Liver (tissue), 9 donors: ENCODE data around the gene RYR2. TPM values are rescaled to one million over a fixed set of nuclear protein-coding genes. Genes with fewer than 3 reads are reported as not detected.

Experiments
- DNase-seq: peaks from one replicate; pipeline ENCODE4 v3.0.0-alpha.2; 2017; ENCODE audit warnings: low spot score
- H3K27ac ChIP-seq, 2 donors: one replicate each; pipeline ENCODE4 v1.7.0; 2013; ENCODE audit warnings: inconsistent platforms in 2 of 2, low read length in 2 of 2, control low read depth in 1 of 2, low read depth in 1 of 2, mild to moderate bottlenecking in 1 of 2
- H3K27me3 ChIP-seq, 4 donors: one replicate each; pipeline versions ENCODE4 v1.6.1 to v1.7.0; 2013; ENCODE audit warnings: low read length in 3 of 4, inconsistent platforms in 1 of 4, mild to moderate bottlenecking in 1 of 4, moderate library complexity in 1 of 4; ENCODE audit not compliant: control insufficient read depth in 4 of 4, insufficient read depth in 4 of 4
- H3K36me3 ChIP-seq, 4 donors: one replicate each; pipeline versions ENCODE4 v1.6.1 to v1.7.0; 2013; ENCODE audit warnings: low read length in 3 of 4, mild to moderate bottlenecking in 3 of 4, low read depth in 1 of 4, moderate library complexity in 1 of 4; ENCODE audit not compliant: control insufficient read depth in 4 of 4, insufficient read depth in 3 of 4
- H3K4me1 ChIP-seq, 4 donors: one replicate each; pipeline versions ENCODE4 v1.6.1 to v1.7.0; 2013; ENCODE audit warnings: low read length in 3 of 4, mild to moderate bottlenecking in 3 of 4, moderate library complexity in 1 of 4; ENCODE audit not compliant: control insufficient read depth in 4 of 4, insufficient read depth in 4 of 4
- H3K4me3 ChIP-seq, 3 donors: one replicate each; pipeline versions ENCODE4 v1.6.1 to v1.7.0; 2013; ENCODE audit warnings: low read length in 3 of 3, control low read depth in 1 of 3, low read depth in 1 of 3, mild to moderate bottlenecking in 1 of 3
- H3K9ac ChIP-seq, 2 donors: one replicate each; pipeline ENCODE4 v1.7.0; 2013; ENCODE audit warnings: low read length in 2 of 2, mild to moderate bottlenecking in 2 of 2, moderate library complexity in 2 of 2, control low read depth in 1 of 2, low read depth in 1 of 2
- H3K9me3 ChIP-seq, 4 donors: one replicate each; pipeline versions ENCODE4 v1.6.1 to v1.7.0; 2013; ENCODE audit warnings: low read length in 3 of 4; ENCODE audit not compliant: control insufficient read depth in 4 of 4
- EGR1 ChIP-seq, 2 donors: IDR thresholded peaks; 2 replicates each; pipeline ENCODE4 v1.6.1; 2016 to 2018; ENCODE audit warnings: antibody characterized with exemption in 2 of 2, low read depth in 2 of 2
- FOXA1 ChIP-seq: IDR thresholded peaks from 2 replicates; pipeline ENCODE4 v1.6.1; 2016; ENCODE audit warnings: antibody characterized with exemption
- FOXA2 ChIP-seq: IDR thresholded peaks from 2 replicates; pipeline ENCODE4 v1.6.1; 2016; ENCODE audit warnings: antibody characterized with exemption
- GABPA ChIP-seq, 2 donors: IDR thresholded peaks in 1 of 2; conservative IDR thresholded peaks in 1 of 2; 2 replicates each; pipeline ENCODE4 v1.6.1; 2016; ENCODE audit warnings: antibody characterized with exemption in 2 of 2, mild to moderate bottlenecking in 1 of 2, moderate library complexity in 1 of 2
- HNF4A ChIP-seq, 2 donors: conservative IDR thresholded peaks; 2 replicates each; pipeline ENCODE4 v1.6.1; 2016; ENCODE audit warnings: antibody characterized with exemption in 2 of 2, mild to moderate bottlenecking in 2 of 2
- HNF4G ChIP-seq: IDR thresholded peaks from 2 replicates; pipeline ENCODE4 v1.6.1; 2016; ENCODE audit warnings: antibody characterized with exemption
- JUND ChIP-seq, 2 donors: IDR thresholded peaks; 2 replicates each; pipeline ENCODE4 v1.6.1; 2016; ENCODE audit warnings: antibody characterized with exemption in 2 of 2
- NR2F2 ChIP-seq: IDR thresholded peaks from 2 replicates; pipeline ENCODE4 v1.6.1; 2016; ENCODE audit warnings: antibody characterized with exemption
- RAD21 ChIP-seq, 2 donors: IDR thresholded peaks; 2 replicates each; pipeline ENCODE4 v1.6.1; 2016; ENCODE audit warnings: antibody characterized with exemption in 2 of 2, mild to moderate bottlenecking in 2 of 2
- RXRA ChIP-seq, 2 donors: IDR thresholded peaks; 2 replicates each; pipeline ENCODE4 v1.6.1; 2017 to 2018; ENCODE audit warnings: antibody characterized with exemption in 2 of 2, mild to moderate bottlenecking in 1 of 2
- SP1 ChIP-seq: IDR thresholded peaks from 2 replicates; pipeline ENCODE4 v1.6.1; 2018; ENCODE audit warnings: antibody characterized with exemption, mild to moderate bottlenecking
- TAF1 ChIP-seq: conservative IDR thresholded peaks from 2 replicates; pipeline ENCODE4 v1.6.1; 2016; ENCODE audit warnings: antibody characterized with exemption, mild to moderate bottlenecking
- YY1 ChIP-seq: IDR thresholded peaks from 2 replicates; pipeline ENCODE4 v1.6.1; 2016; ENCODE audit warnings: antibody characterized with exemption, mild to moderate bottlenecking
- WGBS: extraction: QIAGEN DNeasy Blood & Tissue Kit; methylation state at CpG from one replicate; pipeline ENCODE4 v1.1.7; 2013; 5-methylcytosine and 5-hydroxymethylcytosine counted together
- polyA plus RNA-seq, 2 donors: library from polyadenylated mRNA; stranded (reverse) in 1 of 2; unstranded in 1 of 2; fragments of 200-250 nt in 1 of 2; fragments of >200 nt in 1 of 2; fragmentation: Nextera tagmentation in 1 of 2; extraction: Ambion mirVana in 1 of 2; gene quantifications; one replicate each; pipeline versions ENCODE4 v1.2.1 to v1.2.3, GENCODE V29; 2013 to 2015
- total RNA-seq, 2 donors: library from RNA; depleted of rRNA; stranded (reverse); fragments of >200 nt; gene quantifications; one replicate each; pipeline ENCODE4 v1.2.3, GENCODE V29; 2014
- TF ChIP-seq, protein P1 (sequence below): IDR thresholded peaks from 2 replicates; pipeline ENCODE4 v1.6.1; 2016; ENCODE audit warnings: antibody characterized with exemption
- TF ChIP-seq, protein P2 (sequence below): IDR thresholded peaks from 2 replicates; pipeline ENCODE4 v1.6.1; 2016; ENCODE audit warnings: antibody characterized with exemption
- TF ChIP-seq, protein P3 (sequence below): IDR thresholded peaks from 2 replicates; pipeline ENCODE4 v1.6.1; 2016; ENCODE audit warnings: antibody characterized with exemption, mild to moderate bottlenecking
- TF ChIP-seq, protein P4 (sequence below): fragments of 150-350 bp; IDR thresholded peaks from 2 replicates; pipeline ENCODE4 v1.5.1; 2017; ENCODE audit warnings: improper control_type of control experiment, low read depth, low read length; ENCODE audit not compliant: missing input control
- TF ChIP-seq, protein P5 (sequence below): IDR thresholded peaks from 2 replicates; pipeline ENCODE4 v1.6.1; 2016; ENCODE audit warnings: antibody characterized with exemption
- donor health status: healthy.
- donor health status: healthy.
- donor health status: healthy.
- donor health status: healthy.
- donor health status: healthy.

The RYR2 gene
- total and polyA plus RNA-seq, 4 donors, result 0.06 to 0.75 (median 0.31) TPM

DNA sequence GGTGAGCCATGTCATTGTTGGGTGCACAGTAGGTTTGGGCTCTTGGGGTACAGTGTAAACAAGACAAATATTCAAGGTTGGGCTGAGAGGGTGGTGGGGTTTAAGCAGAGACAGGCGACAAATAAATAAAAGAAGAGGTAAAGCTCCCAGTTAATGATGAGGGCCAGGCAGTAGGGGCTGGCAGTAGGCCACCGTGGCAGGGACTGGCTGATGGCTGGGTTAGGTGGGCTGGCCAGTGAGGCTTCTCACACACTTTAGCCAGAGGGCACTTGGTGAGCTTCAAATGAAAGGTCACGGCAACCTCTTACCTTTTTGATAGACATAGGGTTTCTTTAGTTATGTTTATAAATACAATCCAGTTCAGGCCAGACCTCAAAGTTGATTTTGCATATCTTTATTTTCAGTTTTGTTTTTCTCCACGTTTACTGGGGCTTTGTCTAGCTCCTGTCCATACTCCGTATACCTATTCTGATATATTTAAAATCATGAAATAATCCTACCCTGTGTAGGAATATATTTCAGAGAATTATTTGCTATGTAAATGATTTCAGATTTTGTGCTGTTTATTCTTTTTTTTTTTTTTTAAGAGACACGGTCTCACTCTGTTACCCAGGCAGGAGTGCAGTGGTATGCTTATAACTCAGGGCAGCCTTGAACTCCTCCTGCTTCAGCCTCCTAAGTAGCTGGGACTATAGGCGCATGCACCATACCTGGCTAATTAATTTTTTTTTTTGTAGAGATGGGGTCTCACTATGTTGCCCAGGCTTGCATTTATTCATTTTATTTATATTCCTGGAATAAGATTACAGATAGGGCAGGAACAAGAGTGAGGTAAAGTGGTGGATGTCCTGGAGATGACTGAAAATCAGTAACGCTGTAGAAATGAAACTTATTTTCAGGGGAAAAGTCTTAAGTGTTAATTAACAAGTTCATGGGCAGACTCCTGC lies 122.7 kb downstream of the RYR2 start:
- WGBS, result 73% methylated on average over 8 of the region's 8 CpGs
- H3K36me3 ChIP-seq, result no peaks in the 10 kb centered on the region
- TF ChIP-seq, protein P1, sequence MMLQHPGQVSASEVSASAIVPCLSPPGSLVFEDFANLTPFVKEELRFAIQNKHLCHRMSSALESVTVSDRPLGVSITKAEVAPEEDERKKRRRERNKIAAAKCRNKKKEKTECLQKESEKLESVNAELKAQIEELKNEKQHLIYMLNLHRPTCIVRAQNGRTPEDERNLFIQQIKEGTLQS, result no peak
- TF ChIP-seq JUND (IDR thresholded peaks at IDR 0.05) (no peak), FOXA2 (no peak), GABPA (IDR thresholded peaks at IDR 0.05 in 1 of 2, conservative IDR thresholded peaks at IDR 0.05 in 1 of 2) (no peak), HNF4A (conservative IDR thresholded peaks at IDR 0.05) (no peak), HNF4G (no peak), YY1 (no peak), NR2F2 (no peak), SP1 (no peak), TAF1 (no peak), RXRA (IDR thresholded peaks at IDR 0.05) (no peak), FOXA1 (no peak), EGR1 (IDR thresholded peaks at IDR 0.05; ENCODE audit: low read depth in 2 of 2) (no peak), RAD21 (IDR thresholded peaks at IDR 0.05) (no peak)
- TF ChIP-seq, protein P2, sequence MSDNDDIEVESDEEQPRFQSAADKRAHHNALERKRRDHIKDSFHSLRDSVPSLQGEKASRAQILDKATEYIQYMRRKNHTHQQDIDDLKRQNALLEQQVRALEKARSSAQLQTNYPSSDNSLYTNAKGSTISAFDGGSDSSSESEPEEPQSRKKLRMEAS, result no peak
- TF ChIP-seq, protein P3, sequence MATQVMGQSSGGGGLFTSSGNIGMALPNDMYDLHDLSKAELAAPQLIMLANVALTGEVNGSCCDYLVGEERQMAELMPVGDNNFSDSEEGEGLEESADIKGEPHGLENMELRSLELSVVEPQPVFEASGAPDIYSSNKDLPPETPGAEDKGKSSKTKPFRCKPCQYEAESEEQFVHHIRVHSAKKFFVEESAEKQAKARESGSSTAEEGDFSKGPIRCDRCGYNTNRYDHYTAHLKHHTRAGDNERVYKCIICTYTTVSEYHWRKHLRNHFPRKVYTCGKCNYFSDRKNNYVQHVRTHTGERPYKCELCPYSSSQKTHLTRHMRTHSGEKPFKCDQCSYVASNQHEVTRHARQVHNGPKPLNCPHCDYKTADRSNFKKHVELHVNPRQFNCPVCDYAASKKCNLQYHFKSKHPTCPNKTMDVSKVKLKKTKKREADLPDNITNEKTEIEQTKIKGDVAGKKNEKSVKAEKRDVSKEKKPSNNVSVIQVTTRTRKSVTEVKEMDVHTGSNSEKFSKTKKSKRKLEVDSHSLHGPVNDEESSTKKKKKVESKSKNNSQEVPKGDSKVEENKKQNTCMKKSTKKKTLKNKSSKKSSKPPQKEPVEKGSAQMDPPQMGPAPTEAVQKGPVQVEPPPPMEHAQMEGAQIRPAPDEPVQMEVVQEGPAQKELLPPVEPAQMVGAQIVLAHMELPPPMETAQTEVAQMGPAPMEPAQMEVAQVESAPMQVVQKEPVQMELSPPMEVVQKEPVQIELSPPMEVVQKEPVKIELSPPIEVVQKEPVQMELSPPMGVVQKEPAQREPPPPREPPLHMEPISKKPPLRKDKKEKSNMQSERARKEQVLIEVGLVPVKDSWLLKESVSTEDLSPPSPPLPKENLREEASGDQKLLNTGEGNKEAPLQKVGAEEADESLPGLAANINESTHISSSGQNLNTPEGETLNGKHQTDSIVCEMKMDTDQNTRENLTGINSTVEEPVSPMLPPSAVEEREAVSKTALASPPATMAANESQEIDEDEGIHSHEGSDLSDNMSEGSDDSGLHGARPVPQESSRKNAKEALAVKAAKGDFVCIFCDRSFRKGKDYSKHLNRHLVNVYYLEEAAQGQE, result no peak
- TF ChIP-seq, protein P4, sequence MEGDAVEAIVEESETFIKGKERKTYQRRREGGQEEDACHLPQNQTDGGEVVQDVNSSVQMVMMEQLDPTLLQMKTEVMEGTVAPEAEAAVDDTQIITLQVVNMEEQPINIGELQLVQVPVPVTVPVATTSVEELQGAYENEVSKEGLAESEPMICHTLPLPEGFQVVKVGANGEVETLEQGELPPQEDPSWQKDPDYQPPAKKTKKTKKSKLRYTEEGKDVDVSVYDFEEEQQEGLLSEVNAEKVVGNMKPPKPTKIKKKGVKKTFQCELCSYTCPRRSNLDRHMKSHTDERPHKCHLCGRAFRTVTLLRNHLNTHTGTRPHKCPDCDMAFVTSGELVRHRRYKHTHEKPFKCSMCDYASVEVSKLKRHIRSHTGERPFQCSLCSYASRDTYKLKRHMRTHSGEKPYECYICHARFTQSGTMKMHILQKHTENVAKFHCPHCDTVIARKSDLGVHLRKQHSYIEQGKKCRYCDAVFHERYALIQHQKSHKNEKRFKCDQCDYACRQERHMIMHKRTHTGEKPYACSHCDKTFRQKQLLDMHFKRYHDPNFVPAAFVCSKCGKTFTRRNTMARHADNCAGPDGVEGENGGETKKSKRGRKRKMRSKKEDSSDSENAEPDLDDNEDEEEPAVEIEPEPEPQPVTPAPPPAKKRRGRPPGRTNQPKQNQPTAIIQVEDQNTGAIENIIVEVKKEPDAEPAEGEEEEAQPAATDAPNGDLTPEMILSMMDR, result no peak
- TF ChIP-seq, protein P5, sequence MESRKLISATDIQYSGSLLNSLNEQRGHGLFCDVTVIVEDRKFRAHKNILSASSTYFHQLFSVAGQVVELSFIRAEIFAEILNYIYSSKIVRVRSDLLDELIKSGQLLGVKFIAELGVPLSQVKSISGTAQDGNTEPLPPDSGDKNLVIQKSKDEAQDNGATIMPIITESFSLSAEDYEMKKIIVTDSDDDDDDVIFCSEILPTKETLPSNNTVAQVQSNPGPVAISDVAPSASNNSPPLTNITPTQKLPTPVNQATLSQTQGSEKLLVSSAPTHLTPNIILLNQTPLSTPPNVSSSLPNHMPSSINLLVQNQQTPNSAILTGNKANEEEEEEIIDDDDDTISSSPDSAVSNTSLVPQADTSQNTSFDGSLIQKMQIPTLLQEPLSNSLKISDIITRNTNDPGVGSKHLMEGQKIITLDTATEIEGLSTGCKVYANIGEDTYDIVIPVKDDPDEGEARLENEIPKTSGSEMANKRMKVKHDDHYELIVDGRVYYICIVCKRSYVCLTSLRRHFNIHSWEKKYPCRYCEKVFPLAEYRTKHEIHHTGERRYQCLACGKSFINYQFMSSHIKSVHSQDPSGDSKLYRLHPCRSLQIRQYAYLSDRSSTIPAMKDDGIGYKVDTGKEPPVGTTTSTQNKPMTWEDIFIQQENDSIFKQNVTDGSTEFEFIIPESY, result no peak
- no peaks in the 10 kb centered on the region for H3K9me3 ChIP-seq
- no peak for DNase-seq
- H3K4me1 ChIP-seq, result no peaks in the 10 kb centered on the region
- H3K27ac ChIP-seq, result no peak overlapping the region
- peaks cover 0 to 2% (median 0%) of the 10 kb centered on the region in 4 donors for H3K27me3 ChIP-seq
- H3K4me3 ChIP-seq, result no peak overlapping the region
- H3K9ac ChIP-seq, result no peak overlapping the region
